Effector memory CD4-positive, alpha-beta T cell (primary cell): Measurements from ENCODE around the gene ZNF550.

ENCODE experiments used
- DNase-seq, 3 donors: peaks; one replicate each; pipeline ENCODE4 v3.0.0-alpha.2; 2020
- H3K27ac ChIP-seq: 2 replicates; pipeline ENCODE4 v1.7.0; 2013; ENCODE audit warnings: mild to moderate bottlenecking, low read length, moderate library complexity; ENCODE audit not compliant: insufficient read depth, poor library complexity, severe bottlenecking
- H3K27me3 ChIP-seq: replicated peaks from 2 replicates; pipeline ENCODE4 v1.7.0; 2013; ENCODE audit warnings: mild to moderate bottlenecking, low read length; ENCODE audit not compliant: insufficient read depth, control insufficient read depth, poor library complexity, severe bottlenecking
- H3K36me3 ChIP-seq: 2 replicates; pipeline ENCODE4 v1.7.0; 2013; ENCODE audit warnings: mild to moderate bottlenecking, low read length, moderate library complexity; ENCODE audit not compliant: control insufficient read depth, insufficient read depth
- H3K4me1 ChIP-seq: 2 replicates; pipeline ENCODE4 v1.7.0; 2013; ENCODE audit warnings: low read length, mild to moderate bottlenecking; ENCODE audit not compliant: control insufficient read depth, insufficient read depth, poor library complexity, severe bottlenecking
- H3K4me3 ChIP-seq: 2 replicates; pipeline ENCODE4 v1.7.0; 2013; ENCODE audit warnings: low read length, low read depth, mild to moderate bottlenecking; ENCODE audit not compliant: insufficient read depth, poor library complexity, severe bottlenecking
- H3K9me3 ChIP-seq: 2 replicates; pipeline ENCODE4 v1.7.0; 2013; ENCODE audit warnings: mild to moderate bottlenecking, low read length, moderate library complexity; ENCODE audit not compliant: control insufficient read depth

Gene ZNF550

DNA sequence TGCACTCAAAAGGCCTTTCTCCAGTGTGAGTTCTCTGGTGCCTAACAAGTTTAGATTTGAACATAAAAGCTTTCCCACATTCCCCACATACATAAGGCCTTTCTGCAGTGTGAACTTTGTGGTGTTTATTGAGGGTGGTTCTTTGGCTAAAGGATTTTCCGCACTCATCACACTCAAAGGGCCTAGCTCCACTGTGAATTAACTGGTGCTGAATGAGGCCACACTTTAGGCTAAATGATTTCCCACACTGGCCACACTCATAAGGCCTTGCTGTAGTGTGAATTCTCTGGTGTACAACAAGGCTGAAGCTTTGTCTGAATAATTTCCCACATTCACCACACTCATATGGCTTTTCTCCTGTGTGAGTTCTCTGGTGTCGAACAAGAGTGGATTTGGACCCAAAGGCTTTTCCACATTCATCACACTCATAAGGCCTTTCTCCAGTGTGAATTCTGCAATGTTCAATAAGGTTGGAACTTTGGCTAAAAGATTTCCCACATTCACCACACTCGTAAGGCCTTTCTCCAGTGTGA lies 12.8 kb upstream of the ZNF550 start:
- Histone ChIP-seq H3K9me3 (peaks cover 63% of the 10 kb centered on the region), H3K4me3 (no peak overlapping the region), H3K27ac (no peak overlapping the region), H3K4me1 (no peaks in the 10 kb centered on the region), H3K27me3 (no peaks in the 10 kb centered on the region), H3K36me3 (peaks cover 52% of the 10 kb centered on the region)
- DNase-seq, result no peak

DNA sequence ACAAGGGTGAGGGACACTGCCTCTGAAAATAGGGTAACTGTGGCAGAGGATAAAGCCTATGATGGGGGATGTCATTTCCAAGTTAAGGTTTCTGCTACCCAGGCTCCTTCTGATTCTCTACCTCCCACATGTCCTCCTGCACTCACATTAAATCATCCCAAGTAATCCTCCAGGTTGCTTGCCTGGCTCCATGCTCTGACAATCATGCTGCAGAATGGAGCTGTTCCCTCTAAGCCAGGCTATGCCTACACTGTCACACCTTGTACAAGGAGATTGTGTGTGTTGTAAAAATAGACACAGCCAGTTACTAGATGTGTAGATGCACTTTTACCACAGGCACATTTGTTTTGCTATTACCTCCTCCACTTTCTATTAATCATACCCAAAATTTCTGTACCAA lies 11.0 kb upstream of the ZNF550 start:
- Histone ChIP-seq H3K36me3 (peaks cover 38% of the 10 kb centered on the region), H3K4me3 (no peak overlapping the region), H3K27me3 (no peaks in the 10 kb centered on the region), H3K27ac (no peak overlapping the region), H3K4me1 (no peaks in the 10 kb centered on the region), H3K9me3 (peaks cover 67% of the 10 kb centered on the region)
- no peak for DNase-seq

DNA sequence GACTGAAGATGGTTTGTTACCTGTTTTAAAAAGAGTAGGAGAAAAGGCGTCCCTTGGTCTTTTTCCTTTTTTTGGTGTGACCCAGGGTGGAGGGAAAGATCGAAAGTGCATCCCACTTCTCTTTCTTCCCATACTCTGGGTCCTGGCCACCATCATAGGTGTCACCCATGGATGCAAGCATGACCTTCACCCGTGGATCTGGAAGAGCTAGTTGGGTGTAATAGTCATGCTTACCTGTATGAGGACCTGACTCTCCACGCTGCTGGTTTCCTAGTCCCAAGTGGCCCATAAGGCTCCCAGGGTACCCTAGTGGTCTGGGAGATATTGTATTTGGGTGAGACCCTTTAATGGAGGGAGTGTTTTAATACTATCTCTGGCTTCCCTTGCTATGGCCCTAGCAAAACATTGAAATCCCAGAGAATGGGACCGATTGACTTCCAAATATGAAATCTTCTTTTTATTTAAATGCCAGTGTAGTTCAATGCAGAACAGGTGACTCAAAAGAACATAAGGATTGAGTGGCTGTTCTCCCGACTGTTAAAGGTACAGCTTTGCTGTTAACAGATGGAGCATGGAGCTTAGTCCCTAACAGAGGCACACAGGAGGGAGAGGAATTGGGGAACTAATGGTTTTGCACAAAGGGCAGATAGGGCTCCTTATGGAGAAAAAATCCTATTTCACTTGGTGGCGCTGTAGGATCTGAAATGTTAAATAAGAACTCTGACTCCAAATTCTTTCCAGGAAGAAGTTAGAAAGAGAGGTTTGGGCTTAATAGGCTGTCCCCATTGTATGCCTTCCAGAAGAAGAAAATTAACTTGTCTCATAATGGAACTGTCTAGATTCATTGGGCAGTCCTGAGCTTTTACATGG lies 7.0 kb upstream of the ZNF550 start:
- Histone ChIP-seq H3K4me1 (no peaks in the 10 kb centered on the region), H3K36me3 (no peaks in the 10 kb centered on the region), H3K27me3 (no peaks in the 10 kb centered on the region), H3K4me3 (peak overlapping the region; percentile 3), H3K27ac (no peak overlapping the region), H3K9me3 (peaks cover 37% of the 10 kb centered on the region)
- no peak for DNase-seq

DNA sequence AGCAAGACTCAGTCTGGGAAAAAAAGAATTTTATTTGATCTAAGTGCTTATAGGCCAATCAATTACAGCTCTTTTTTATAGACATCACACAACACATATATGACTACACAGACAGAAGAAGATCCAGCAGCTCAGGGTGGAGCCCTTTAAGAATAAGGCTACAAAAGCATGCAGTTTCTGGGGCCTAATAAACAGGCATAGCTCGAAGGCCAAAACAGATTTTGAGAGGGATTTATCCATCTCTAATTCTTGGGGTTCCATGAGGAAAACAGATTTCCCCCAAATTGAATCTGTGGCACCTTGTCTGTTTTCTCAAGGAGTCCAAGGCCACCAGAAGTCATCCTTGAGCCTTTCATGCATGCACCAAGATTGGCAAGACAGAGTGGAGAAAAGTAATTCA lies 3.9 kb upstream of the ZNF550 start:
- H3K4me3 ChIP-seq, result no peak overlapping the region
- H3K36me3 ChIP-seq, result no peaks in the 10 kb centered on the region
- H3K27me3 ChIP-seq, result no peaks in the 10 kb centered on the region
- no peaks in the 10 kb centered on the region for H3K4me1 ChIP-seq
- DNase-seq, result no peak
- H3K9me3 ChIP-seq, result peaks cover 19% of the 10 kb centered on the region
- H3K27ac ChIP-seq, result no peak overlapping the region

DNA sequence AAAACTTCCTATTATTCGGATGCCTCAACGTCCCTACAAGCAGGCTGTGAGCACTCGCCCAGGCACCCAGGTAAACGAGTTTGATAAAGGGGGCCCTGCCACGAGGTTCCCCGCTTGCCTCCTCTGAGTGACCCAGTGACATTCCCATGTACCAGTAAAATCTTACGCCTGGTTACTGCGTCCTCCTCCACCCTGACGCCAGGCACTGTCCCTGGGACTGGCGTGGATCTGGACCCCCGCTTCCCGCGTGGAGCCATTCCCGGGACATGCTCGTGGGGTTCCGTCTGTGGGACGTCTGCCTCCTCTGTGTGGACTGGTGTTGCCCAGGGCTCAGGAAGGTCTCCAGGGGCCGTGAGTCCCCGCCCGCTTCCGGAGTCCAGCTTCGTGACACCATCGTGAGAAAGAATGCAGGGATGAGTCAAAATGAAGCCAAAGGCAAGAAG lies 407 bp upstream of the ZNF550 start:
- Histone ChIP-seq H3K27ac (no peak overlapping the region), H3K36me3 (peaks cover 13% of the 10 kb centered on the region), H3K4me3 (peak overlapping the region; percentile 83), H3K9me3 (no peaks in the 10 kb centered on the region), H3K4me1 (no peaks in the 10 kb centered on the region), H3K27me3 (no peaks in the 10 kb centered on the region)
- no peak for DNase-seq

DNA sequence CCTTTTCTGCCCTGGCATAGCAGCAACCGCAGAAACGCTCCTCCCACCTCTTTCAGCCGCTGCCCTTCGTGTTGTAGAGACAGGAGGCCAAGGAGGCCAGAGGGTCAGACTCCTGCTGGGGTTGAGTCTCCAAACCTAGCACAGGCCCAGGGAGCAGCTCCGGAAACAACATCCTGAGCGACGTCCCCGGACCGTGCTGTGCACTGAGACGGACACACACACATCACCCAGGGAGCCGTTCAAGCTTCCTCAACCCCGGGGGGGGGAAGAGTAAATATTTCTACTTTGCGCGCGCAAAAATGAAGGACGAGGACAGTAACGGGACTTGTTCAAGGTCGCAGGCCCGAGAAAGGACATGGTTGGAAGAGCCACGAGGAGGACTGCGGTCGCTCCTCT lies 657 bp downstream of the ZNF550 start:
- H3K4me3 ChIP-seq, result peak overlapping the region; percentile 83
- H3K4me1 ChIP-seq, result no peaks in the 10 kb centered on the region
- H3K36me3 ChIP-seq, result peaks cover 24% of the 10 kb centered on the region
- H3K9me3 ChIP-seq, result peaks cover 3% of the 10 kb centered on the region
- H3K27ac ChIP-seq, result peak overlapping the region; percentile 52
- no peak for DNase-seq
- no peaks in the 10 kb centered on the region for H3K27me3 ChIP-seq

DNA sequence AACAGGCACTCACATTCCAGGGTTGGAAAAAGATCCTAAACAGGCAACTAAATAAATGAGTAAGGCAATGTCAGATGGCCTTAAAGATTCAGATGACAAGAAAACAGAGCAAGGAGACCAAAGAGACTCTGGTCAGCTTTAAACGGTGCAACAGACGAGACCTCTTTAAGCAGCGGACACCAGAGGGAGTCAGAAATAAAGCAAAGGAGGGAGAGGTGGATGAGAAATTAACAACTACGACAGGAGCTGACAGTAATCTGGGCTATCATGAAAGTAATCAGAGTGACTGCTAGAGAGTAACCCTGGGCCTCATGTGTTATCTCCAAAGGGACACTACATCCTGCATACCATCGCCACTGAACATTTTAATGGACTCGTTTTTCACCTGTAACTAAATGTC lies 1.1 kb downstream of the ZNF550 start:
- H3K4me3 ChIP-seq, result peak overlapping the region; percentile 83
- peaks cover 7% of the 10 kb centered on the region for H3K9me3 ChIP-seq
- no peak overlapping the region for H3K27ac ChIP-seq
- no peaks in the 10 kb centered on the region for H3K4me1 ChIP-seq
- H3K27me3 ChIP-seq, result no peaks in the 10 kb centered on the region
- DNase-seq, result no peak
- peaks cover 28% of the 10 kb centered on the region for H3K36me3 ChIP-seq

DNA sequence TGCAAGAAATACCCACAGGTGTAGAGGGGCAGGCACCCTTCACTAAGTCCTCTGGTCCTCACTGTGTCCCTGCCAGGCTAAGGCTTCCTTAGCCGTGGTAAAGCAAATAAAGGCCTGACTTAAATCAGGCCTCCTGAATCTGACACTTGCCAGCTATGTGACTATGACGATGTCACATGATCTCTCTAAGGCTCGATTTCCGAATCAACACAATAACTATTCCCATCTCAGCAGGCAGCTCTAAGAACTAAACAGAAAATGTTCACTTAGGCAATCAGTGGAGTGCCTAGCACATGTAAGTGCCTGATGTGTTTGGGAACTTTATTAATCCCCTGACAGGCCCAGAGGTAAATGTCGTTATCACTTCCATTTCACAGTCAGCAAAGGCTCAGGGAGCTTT lies 2.0 kb downstream of the ZNF550 start:
- no peak for DNase-seq
- H3K9me3 ChIP-seq, result peaks cover 16% of the 10 kb centered on the region
- H3K27ac ChIP-seq, result no peak overlapping the region
- no peak overlapping the region for H3K4me3 ChIP-seq
- H3K27me3 ChIP-seq, result no peaks in the 10 kb centered on the region
- H3K36me3 ChIP-seq, result peaks cover 37% of the 10 kb centered on the region
- no peaks in the 10 kb centered on the region for H3K4me1 ChIP-seq

DNA sequence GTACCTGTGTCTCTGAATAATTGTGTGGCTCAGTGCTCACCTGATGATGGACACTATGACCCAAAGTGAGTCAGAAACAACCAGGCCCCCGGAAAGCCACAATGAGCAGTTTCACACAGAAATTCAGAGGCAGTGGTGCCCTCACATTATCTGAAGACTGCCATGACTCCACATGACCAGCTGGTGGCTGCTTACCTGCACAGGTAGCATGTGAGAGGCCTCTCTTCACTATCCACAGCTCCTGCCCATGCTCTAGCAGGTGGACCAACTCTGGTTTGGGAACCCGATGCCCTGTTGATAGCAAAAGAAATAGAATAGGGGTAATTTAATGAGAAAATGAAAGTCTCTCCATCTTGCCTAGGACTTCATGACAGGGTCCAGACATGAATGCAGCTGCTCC lies 7.2 kb downstream of the ZNF550 start:
- no peak overlapping the region for H3K27ac ChIP-seq
- no peak for DNase-seq
- H3K27me3 ChIP-seq, result no peaks in the 10 kb centered on the region
- H3K4me3 ChIP-seq, result no peak overlapping the region
- peaks cover 32% of the 10 kb centered on the region for H3K9me3 ChIP-seq
- no peaks in the 10 kb centered on the region for H3K4me1 ChIP-seq
- peaks cover 87% of the 10 kb centered on the region for H3K36me3 ChIP-seq

DNA sequence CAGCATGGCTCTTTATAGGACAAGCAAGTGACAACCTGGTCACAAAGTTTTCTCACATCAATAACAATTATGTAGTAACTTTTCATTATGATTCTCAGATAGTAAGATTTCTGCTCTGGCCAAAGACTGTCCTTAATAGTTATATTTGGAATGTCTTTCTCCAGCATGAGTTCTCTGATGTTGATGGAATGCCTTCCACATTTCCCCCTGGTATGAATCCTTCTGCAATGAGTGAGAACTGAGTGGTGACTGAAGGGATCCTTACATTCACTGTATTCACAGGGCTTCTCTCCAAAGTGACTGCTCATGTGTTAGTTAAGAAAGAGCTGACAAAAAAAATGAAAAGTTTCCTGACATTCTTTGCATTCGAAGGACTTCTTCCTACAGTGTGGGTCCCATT lies 13.2 kb downstream of the ZNF550 start:
- Histone ChIP-seq H3K27ac (no peak overlapping the region), H3K36me3 (peaks cover 75% of the 10 kb centered on the region), H3K4me1 (no peaks in the 10 kb centered on the region), H3K4me3 (no peak overlapping the region), H3K27me3 (no peaks in the 10 kb centered on the region), H3K9me3 (peaks cover 54% of the 10 kb centered on the region)
- DNase-seq, result no peak
